ENCODE data around the gene TRMT112. TPM values are rescaled to one million over a fixed set of nuclear protein-coding genes. Genes with fewer than 3 reads are reported as not detected.
"Not testable (repeated sequence)": the region's sequence is repeated elsewhere in the genome, so short reads cannot be mapped to it uniquely, and the experiment has no call there.

Gene TRMT112
- total and polyA plus RNA-seq, 2 experiments from 2014 or later: 298 to 927 TPM

- peaks cover 53% of the 10 kb centered on the region for H3K36me3 Mint-ChIP-seq (ENCODE audit: low read depth)
- no peaks in the 10 kb centered on the region; the same call in 1 of the 3 replicates for H3K9me3 Mint-ChIP-seq
- peak; percentile 27 for ATAC-seq
These were observed 561 bp downstream of the TRMT112 start for GRCh38 chr11:64316672-64317324.

GRCh38 chr11:64315667-64316526, 1.5 kb downstream of the TRMT112 start:
- H3K27me3 Mint-ChIP-seq (ENCODE audit: insufficient read depth, low read depth, poor library complexity): peaks cover 33% of the 10 kb centered on the region
- not testable (repeated sequence) for H3K9me2 ChIP-seq (ENCODE audit: insufficient read depth); H4K20me1 ChIP-seq (replicated peaks; ENCODE audit: insufficient read depth); ATAC-seq; H3K27me3 ChIP-seq (ENCODE audit: insufficient read depth); H2AFZ ChIP-seq; H3K9me3 Mint-ChIP-seq; DNase-seq (ENCODE audit: low spot score); H3K36me3 ChIP-seq (ENCODE audit: insufficient read depth)
- Histone ChIP-seq H3K4me3 (peak overlapping the region; percentile 82), H3K27ac (ENCODE audit: low read depth) (peak overlapping the region; percentile 93), H3F3A (replicated peaks; ENCODE audit: low read depth) (peaks cover 17% of the 10 kb centered on the region; the same call in 1 of the 2 replicates), H3K79me2 (replicated peaks; ENCODE audit: insufficient read depth) (peaks cover 22% of the 10 kb centered on the region), H3K4me1 (ENCODE audit: insufficient read depth) (peaks cover 12% of the 10 kb centered on the region), H3K4me2 (peak overlapping the region; percentile 74)
- H3K4me1 Mint-ChIP-seq: peaks cover 15% of the 10 kb centered on the region
- peaks cover 44% of the 10 kb centered on the region for H3K36me3 Mint-ChIP-seq (ENCODE audit: low read depth)
- peak overlapping the region; percentile 98 for H3K4me3 Mint-ChIP-seq
- peak overlapping the region; percentile 100 for H3K27ac Mint-ChIP-seq

More at GRCh38 chr11:64316672-64317324, 561 bp downstream of the TRMT112 start:
- H3K36me3 ChIP-seq (ENCODE audit: insufficient read depth): peaks cover 3% of the 10 kb centered on the region; the same call in 1 of the 2 replicates
- H3F3A ChIP-seq (replicated peaks; ENCODE audit: low read depth): peaks cover 17% of the 10 kb centered on the region; the same call in 1 of the 2 replicates
- peak overlapping the region; percentile 74 for H3K4me2 ChIP-seq
- H3K27ac ChIP-seq (ENCODE audit: low read depth): peak overlapping the region; percentile 93
- no peaks in the 10 kb centered on the region for H3K27me3 ChIP-seq (ENCODE audit: insufficient read depth)
- DNase-seq (ENCODE audit: low spot score): peak; percentile 76
- no peaks in the 10 kb centered on the region for H3K9me2 ChIP-seq (ENCODE audit: insufficient read depth)
- Mint-ChIP-seq H3K4me1 (peaks cover 17% of the 10 kb centered on the region), H3K27ac (peak overlapping the region; percentile 100), H3K27me3 (ENCODE audit: insufficient read depth, low read depth, poor library complexity) (peaks cover 34% of the 10 kb centered on the region), H3K4me3 (peak overlapping the region; percentile 98)
- peaks cover 12% of the 10 kb centered on the region for H3K4me1 ChIP-seq (ENCODE audit: insufficient read depth)
- TF ChIP-seq POLR2AphosphoS5 (IDR thresholded peaks at IDR 0.05; ENCODE audit: low read depth) (no peak), STAT1 (IDR thresholded peaks at IDR 0.05; ENCODE audit: unreplicated experiment) (no peak), ZNF114 (CRISPR knock-in tag; IDR thresholded peaks at IDR 0.05) (no peak), EZH2 (IDR thresholded peaks at IDR 0.05; ENCODE audit: low read depth, unreplicated experiment) (no peak), JUNB (IDR thresholded peaks at IDR 0.05; ENCODE audit: unreplicated experiment) (no peak)
- TF ChIP-seq, protein P1, sequence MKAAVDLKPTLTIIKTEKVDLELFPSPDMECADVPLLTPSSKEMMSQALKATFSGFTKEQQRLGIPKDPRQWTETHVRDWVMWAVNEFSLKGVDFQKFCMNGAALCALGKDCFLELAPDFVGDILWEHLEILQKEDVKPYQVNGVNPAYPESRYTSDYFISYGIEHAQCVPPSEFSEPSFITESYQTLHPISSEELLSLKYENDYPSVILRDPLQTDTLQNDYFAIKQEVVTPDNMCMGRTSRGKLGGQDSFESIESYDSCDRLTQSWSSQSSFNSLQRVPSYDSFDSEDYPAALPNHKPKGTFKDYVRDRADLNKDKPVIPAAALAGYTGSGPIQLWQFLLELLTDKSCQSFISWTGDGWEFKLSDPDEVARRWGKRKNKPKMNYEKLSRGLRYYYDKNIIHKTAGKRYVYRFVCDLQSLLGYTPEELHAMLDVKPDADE (IDR thresholded peaks at IDR 0.05): no peak
- TF ChIP-seq, protein P2, sequence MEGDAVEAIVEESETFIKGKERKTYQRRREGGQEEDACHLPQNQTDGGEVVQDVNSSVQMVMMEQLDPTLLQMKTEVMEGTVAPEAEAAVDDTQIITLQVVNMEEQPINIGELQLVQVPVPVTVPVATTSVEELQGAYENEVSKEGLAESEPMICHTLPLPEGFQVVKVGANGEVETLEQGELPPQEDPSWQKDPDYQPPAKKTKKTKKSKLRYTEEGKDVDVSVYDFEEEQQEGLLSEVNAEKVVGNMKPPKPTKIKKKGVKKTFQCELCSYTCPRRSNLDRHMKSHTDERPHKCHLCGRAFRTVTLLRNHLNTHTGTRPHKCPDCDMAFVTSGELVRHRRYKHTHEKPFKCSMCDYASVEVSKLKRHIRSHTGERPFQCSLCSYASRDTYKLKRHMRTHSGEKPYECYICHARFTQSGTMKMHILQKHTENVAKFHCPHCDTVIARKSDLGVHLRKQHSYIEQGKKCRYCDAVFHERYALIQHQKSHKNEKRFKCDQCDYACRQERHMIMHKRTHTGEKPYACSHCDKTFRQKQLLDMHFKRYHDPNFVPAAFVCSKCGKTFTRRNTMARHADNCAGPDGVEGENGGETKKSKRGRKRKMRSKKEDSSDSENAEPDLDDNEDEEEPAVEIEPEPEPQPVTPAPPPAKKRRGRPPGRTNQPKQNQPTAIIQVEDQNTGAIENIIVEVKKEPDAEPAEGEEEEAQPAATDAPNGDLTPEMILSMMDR (conservative IDR thresholded peaks at IDR 0.05; ENCODE audit: low read depth in 2 of 2): peak; percentile 18 to 28; a peak in 3 of 4 replicates
- H3K4me3 ChIP-seq: peak overlapping the region; percentile 82
- peaks cover 19% of the 10 kb centered on the region for H3K79me2 ChIP-seq (replicated peaks; ENCODE audit: insufficient read depth)
- 0 out of 2 replicates have a peak overlapping the region, but pooled peaks have one; percentile 4 for H2AFZ ChIP-seq
- H4K20me1 ChIP-seq (replicated peaks; ENCODE audit: insufficient read depth): no peaks in the 10 kb centered on the region; the same call in 1 of the 2 replicates

All from GM23338 (cell line).